Sigmoid colon (tissue), 3 donors: ENCODE results near the gene STK11.

Experiments used
- CTCF ChIP-seq, 4 experiments: fragments of 450-650 bp in 3 of 4; fragments of 200-600 bp in 1 of 4; IDR thresholded peaks; one replicate each; pipeline ENCODE4 v1.5.1; 2016 to 2019; ENCODE audit warnings: antibody characterized with exemption in 4 of 4, mild to moderate bottlenecking in 3 of 4, moderate library complexity in 2 of 4
- POLR2A ChIP-seq, 2 donors: fragments of 450-650 bp; IDR thresholded peaks; one replicate each; pipeline ENCODE4 v1.6.1; 2016; ENCODE audit warnings: antibody characterized with exemption in 2 of 2, mild to moderate bottlenecking in 2 of 2, moderate library complexity in 2 of 2

- TF ChIP-seq POLR2A (IDR thresholded peaks at IDR 0.05) (no peak), CTCF (IDR thresholded peaks at IDR 0.05) (no peak)
Observed at GRCh38 chr19:1226522-1227303, 21.1 kb downstream of the STK11 start.
